Liver (tissue), 9 donors: ENCODE results near the gene DUSP10. TPM values are rescaled to one million over a fixed set of nuclear protein-coding genes. Genes with fewer than 3 reads are reported as not detected.

Experiments
- DNase-seq: peaks from one replicate; pipeline ENCODE4 v3.0.0-alpha.2; 2017; ENCODE audit warnings: low spot score
- H3K27ac ChIP-seq, 2 donors: one replicate each; pipeline ENCODE4 v1.7.0; 2013; ENCODE audit warnings: inconsistent platforms in 2 of 2, low read length in 2 of 2, control low read depth in 1 of 2, low read depth in 1 of 2, mild to moderate bottlenecking in 1 of 2
- H3K27me3 ChIP-seq, 4 donors: one replicate each; pipeline versions ENCODE4 v1.6.1 to v1.7.0; 2013; ENCODE audit warnings: low read length in 3 of 4, inconsistent platforms in 1 of 4, mild to moderate bottlenecking in 1 of 4, moderate library complexity in 1 of 4; ENCODE audit not compliant: control insufficient read depth in 4 of 4, insufficient read depth in 4 of 4
- H3K36me3 ChIP-seq, 4 donors: one replicate each; pipeline versions ENCODE4 v1.6.1 to v1.7.0; 2013; ENCODE audit warnings: low read length in 3 of 4, mild to moderate bottlenecking in 3 of 4, low read depth in 1 of 4, moderate library complexity in 1 of 4; ENCODE audit not compliant: control insufficient read depth in 4 of 4, insufficient read depth in 3 of 4
- H3K4me1 ChIP-seq, 4 donors: one replicate each; pipeline versions ENCODE4 v1.6.1 to v1.7.0; 2013; ENCODE audit warnings: low read length in 3 of 4, mild to moderate bottlenecking in 3 of 4, moderate library complexity in 1 of 4; ENCODE audit not compliant: control insufficient read depth in 4 of 4, insufficient read depth in 4 of 4
- H3K4me3 ChIP-seq, 3 donors: one replicate each; pipeline versions ENCODE4 v1.6.1 to v1.7.0; 2013; ENCODE audit warnings: low read length in 3 of 3, control low read depth in 1 of 3, low read depth in 1 of 3, mild to moderate bottlenecking in 1 of 3
- H3K9ac ChIP-seq, 2 donors: one replicate each; pipeline ENCODE4 v1.7.0; 2013; ENCODE audit warnings: low read length in 2 of 2, mild to moderate bottlenecking in 2 of 2, moderate library complexity in 2 of 2, control low read depth in 1 of 2, low read depth in 1 of 2
- H3K9me3 ChIP-seq, 4 donors: one replicate each; pipeline versions ENCODE4 v1.6.1 to v1.7.0; 2013; ENCODE audit warnings: low read length in 3 of 4; ENCODE audit not compliant: control insufficient read depth in 4 of 4
- EGR1 ChIP-seq, 2 donors: IDR thresholded peaks; 2 replicates each; pipeline ENCODE4 v1.6.1; 2016 to 2018; ENCODE audit warnings: antibody characterized with exemption in 2 of 2, low read depth in 2 of 2
- FOXA1 ChIP-seq: IDR thresholded peaks from 2 replicates; pipeline ENCODE4 v1.6.1; 2016; ENCODE audit warnings: antibody characterized with exemption
- FOXA2 ChIP-seq: IDR thresholded peaks from 2 replicates; pipeline ENCODE4 v1.6.1; 2016; ENCODE audit warnings: antibody characterized with exemption
- GABPA ChIP-seq, 2 donors: IDR thresholded peaks in 1 of 2; conservative IDR thresholded peaks in 1 of 2; 2 replicates each; pipeline ENCODE4 v1.6.1; 2016; ENCODE audit warnings: antibody characterized with exemption in 2 of 2, mild to moderate bottlenecking in 1 of 2, moderate library complexity in 1 of 2
- HNF4A ChIP-seq, 2 donors: conservative IDR thresholded peaks; 2 replicates each; pipeline ENCODE4 v1.6.1; 2016; ENCODE audit warnings: antibody characterized with exemption in 2 of 2, mild to moderate bottlenecking in 2 of 2
- HNF4G ChIP-seq: IDR thresholded peaks from 2 replicates; pipeline ENCODE4 v1.6.1; 2016; ENCODE audit warnings: antibody characterized with exemption
- MAX ChIP-seq: IDR thresholded peaks from 2 replicates; pipeline ENCODE4 v1.6.1; 2016; ENCODE audit warnings: antibody characterized with exemption
- NR2F2 ChIP-seq: IDR thresholded peaks from 2 replicates; pipeline ENCODE4 v1.6.1; 2016; ENCODE audit warnings: antibody characterized with exemption
- RAD21 ChIP-seq, 2 donors: IDR thresholded peaks; 2 replicates each; pipeline ENCODE4 v1.6.1; 2016; ENCODE audit warnings: antibody characterized with exemption in 2 of 2, mild to moderate bottlenecking in 2 of 2
- RXRA ChIP-seq, 2 donors: IDR thresholded peaks; 2 replicates each; pipeline ENCODE4 v1.6.1; 2017 to 2018; ENCODE audit warnings: antibody characterized with exemption in 2 of 2, mild to moderate bottlenecking in 1 of 2
- SP1 ChIP-seq: IDR thresholded peaks from 2 replicates; pipeline ENCODE4 v1.6.1; 2018; ENCODE audit warnings: antibody characterized with exemption, mild to moderate bottlenecking
- TAF1 ChIP-seq: conservative IDR thresholded peaks from 2 replicates; pipeline ENCODE4 v1.6.1; 2016; ENCODE audit warnings: antibody characterized with exemption, mild to moderate bottlenecking
- YY1 ChIP-seq: IDR thresholded peaks from 2 replicates; pipeline ENCODE4 v1.6.1; 2016; ENCODE audit warnings: antibody characterized with exemption, mild to moderate bottlenecking
- ZBTB33 ChIP-seq: IDR thresholded peaks from 2 replicates; pipeline ENCODE4 v1.6.1; 2016; ENCODE audit warnings: antibody characterized with exemption
- WGBS: extraction: QIAGEN DNeasy Blood & Tissue Kit; methylation state at CpG from one replicate; pipeline ENCODE4 v1.1.7; 2013; 5-methylcytosine and 5-hydroxymethylcytosine counted together
- polyA plus RNA-seq, 2 donors: library from polyadenylated mRNA; stranded (reverse) in 1 of 2; unstranded in 1 of 2; fragments of 200-250 nt in 1 of 2; fragments of >200 nt in 1 of 2; fragmentation: Nextera tagmentation in 1 of 2; extraction: Ambion mirVana in 1 of 2; gene quantifications; one replicate each; pipeline versions ENCODE4 v1.2.1 to v1.2.3, GENCODE V29; 2013 to 2015
- total RNA-seq, 2 donors: library from RNA; depleted of rRNA; stranded (reverse); fragments of >200 nt; gene quantifications; one replicate each; pipeline ENCODE4 v1.2.3, GENCODE V29; 2014
- TF ChIP-seq, protein P1 (sequence below): IDR thresholded peaks from 2 replicates; pipeline ENCODE4 v1.6.1; 2016; ENCODE audit warnings: antibody characterized with exemption, mild to moderate bottlenecking
- TF ChIP-seq, protein P2 (sequence below): fragments of 150-350 bp; IDR thresholded peaks from 2 replicates; pipeline ENCODE4 v1.5.1; 2017; ENCODE audit warnings: improper control_type of control experiment, low read depth, low read length; ENCODE audit not compliant: missing input control
- TF ChIP-seq, protein P3 (sequence below): IDR thresholded peaks from 2 replicates; pipeline ENCODE4 v1.6.1; 2016; ENCODE audit warnings: antibody characterized with exemption
- donor health status: healthy.
- donor health status: healthy.
- donor health status: healthy.
- donor health status: healthy.
- donor health status: healthy.

DUSP10 gene
- total and polyA plus RNA-seq, 4 donors = 6.7 to 15.4 (median 10.7) TPM

- Histone ChIP-seq H3K27ac (no peak overlapping the region), H3K4me1 (no peaks in the 10 kb centered on the region), H3K9me3 (no peaks in the 10 kb centered on the region), H3K9ac (no peak overlapping the region), H3K27me3 (no peaks in the 10 kb centered on the region), H3K4me3 (no peak overlapping the region), H3K36me3 (no peaks in the 10 kb centered on the region)
- WGBS = 93% methylated on average over 7 of the region's 7 CpGs
- no peak for TF ChIP-seq ZBTB33
- no peak for TF ChIP-seq EGR1 (IDR thresholded peaks at IDR 0.05; ENCODE audit: low read depth in 2 of 2)
- no peak for TF ChIP-seq MAX
- TF ChIP-seq FOXA1 = no peak
- TF ChIP-seq HNF4G = no peak
- TF ChIP-seq SP1 = no peak
- TF ChIP-seq RXRA (IDR thresholded peaks at IDR 0.05) = no peak
- TF ChIP-seq, protein P1, sequence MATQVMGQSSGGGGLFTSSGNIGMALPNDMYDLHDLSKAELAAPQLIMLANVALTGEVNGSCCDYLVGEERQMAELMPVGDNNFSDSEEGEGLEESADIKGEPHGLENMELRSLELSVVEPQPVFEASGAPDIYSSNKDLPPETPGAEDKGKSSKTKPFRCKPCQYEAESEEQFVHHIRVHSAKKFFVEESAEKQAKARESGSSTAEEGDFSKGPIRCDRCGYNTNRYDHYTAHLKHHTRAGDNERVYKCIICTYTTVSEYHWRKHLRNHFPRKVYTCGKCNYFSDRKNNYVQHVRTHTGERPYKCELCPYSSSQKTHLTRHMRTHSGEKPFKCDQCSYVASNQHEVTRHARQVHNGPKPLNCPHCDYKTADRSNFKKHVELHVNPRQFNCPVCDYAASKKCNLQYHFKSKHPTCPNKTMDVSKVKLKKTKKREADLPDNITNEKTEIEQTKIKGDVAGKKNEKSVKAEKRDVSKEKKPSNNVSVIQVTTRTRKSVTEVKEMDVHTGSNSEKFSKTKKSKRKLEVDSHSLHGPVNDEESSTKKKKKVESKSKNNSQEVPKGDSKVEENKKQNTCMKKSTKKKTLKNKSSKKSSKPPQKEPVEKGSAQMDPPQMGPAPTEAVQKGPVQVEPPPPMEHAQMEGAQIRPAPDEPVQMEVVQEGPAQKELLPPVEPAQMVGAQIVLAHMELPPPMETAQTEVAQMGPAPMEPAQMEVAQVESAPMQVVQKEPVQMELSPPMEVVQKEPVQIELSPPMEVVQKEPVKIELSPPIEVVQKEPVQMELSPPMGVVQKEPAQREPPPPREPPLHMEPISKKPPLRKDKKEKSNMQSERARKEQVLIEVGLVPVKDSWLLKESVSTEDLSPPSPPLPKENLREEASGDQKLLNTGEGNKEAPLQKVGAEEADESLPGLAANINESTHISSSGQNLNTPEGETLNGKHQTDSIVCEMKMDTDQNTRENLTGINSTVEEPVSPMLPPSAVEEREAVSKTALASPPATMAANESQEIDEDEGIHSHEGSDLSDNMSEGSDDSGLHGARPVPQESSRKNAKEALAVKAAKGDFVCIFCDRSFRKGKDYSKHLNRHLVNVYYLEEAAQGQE = no peak
- no peak for TF ChIP-seq RAD21 (IDR thresholded peaks at IDR 0.05)
- no peak for TF ChIP-seq GABPA (IDR thresholded peaks at IDR 0.05 in 1 of 2, conservative IDR thresholded peaks at IDR 0.05 in 1 of 2)
- no peak for TF ChIP-seq FOXA2
- TF ChIP-seq, protein P2, sequence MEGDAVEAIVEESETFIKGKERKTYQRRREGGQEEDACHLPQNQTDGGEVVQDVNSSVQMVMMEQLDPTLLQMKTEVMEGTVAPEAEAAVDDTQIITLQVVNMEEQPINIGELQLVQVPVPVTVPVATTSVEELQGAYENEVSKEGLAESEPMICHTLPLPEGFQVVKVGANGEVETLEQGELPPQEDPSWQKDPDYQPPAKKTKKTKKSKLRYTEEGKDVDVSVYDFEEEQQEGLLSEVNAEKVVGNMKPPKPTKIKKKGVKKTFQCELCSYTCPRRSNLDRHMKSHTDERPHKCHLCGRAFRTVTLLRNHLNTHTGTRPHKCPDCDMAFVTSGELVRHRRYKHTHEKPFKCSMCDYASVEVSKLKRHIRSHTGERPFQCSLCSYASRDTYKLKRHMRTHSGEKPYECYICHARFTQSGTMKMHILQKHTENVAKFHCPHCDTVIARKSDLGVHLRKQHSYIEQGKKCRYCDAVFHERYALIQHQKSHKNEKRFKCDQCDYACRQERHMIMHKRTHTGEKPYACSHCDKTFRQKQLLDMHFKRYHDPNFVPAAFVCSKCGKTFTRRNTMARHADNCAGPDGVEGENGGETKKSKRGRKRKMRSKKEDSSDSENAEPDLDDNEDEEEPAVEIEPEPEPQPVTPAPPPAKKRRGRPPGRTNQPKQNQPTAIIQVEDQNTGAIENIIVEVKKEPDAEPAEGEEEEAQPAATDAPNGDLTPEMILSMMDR = no peak
- TF ChIP-seq, protein P3, sequence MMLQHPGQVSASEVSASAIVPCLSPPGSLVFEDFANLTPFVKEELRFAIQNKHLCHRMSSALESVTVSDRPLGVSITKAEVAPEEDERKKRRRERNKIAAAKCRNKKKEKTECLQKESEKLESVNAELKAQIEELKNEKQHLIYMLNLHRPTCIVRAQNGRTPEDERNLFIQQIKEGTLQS = no peak
- no peak for TF ChIP-seq NR2F2
- TF ChIP-seq TAF1 = no peak
- TF ChIP-seq HNF4A (conservative IDR thresholded peaks at IDR 0.05) = no peak
- no peak for TF ChIP-seq YY1
- DNase-seq = no peak
Measured at GRCh38 chr1:221780175-221780574, 38.3 kb upstream of the DUSP10 start.

GRCh38 chr1:221779771-221780170 is 37.9 kb upstream of the DUSP10 start:
- no peak for DNase-seq
- TF ChIP-seq RAD21 (IDR thresholded peaks at IDR 0.05) = no peak
- no peak for TF ChIP-seq FOXA1
- no peak for TF ChIP-seq HNF4G
- TF ChIP-seq HNF4A (conservative IDR thresholded peaks at IDR 0.05) = no peak
- Histone ChIP-seq H3K4me1 (no peaks in the 10 kb centered on the region), H3K27me3 (no peaks in the 10 kb centered on the region), H3K9ac (no peak overlapping the region), H3K4me3 (no peak overlapping the region), H3K9me3 (no peaks in the 10 kb centered on the region), H3K36me3 (no peaks in the 10 kb centered on the region), H3K27ac (no peak overlapping the region)
- WGBS = 95% methylated on average over 1 of the region's 1 CpG
